PC-3 (cell line): ENCODE results near the gene OSBPL2.

Source experiments
- EZH2 ChIP-seq: fragments of 300-600 bp; sonication (generic); IDR thresholded peaks from one replicate; pipeline ENCODE4 v1.6.1; 2017; ENCODE audit warnings: antibody characterized with exemption, mild to moderate bottlenecking, low read length; ENCODE audit not compliant: unreplicated experiment
- EZH2phosphoT487 ChIP-seq: fragments of 300-600 bp; sonication (generic); IDR thresholded peaks from 2 replicates; pipeline ENCODE4 v1.6.1; 2018; ENCODE audit warnings: mild to moderate bottlenecking, antibody characterized with exemption, low read length, borderline replicate concordance
- TF ChIP-seq, protein P1 (sequence below): fragments of 300-600 bp; sonication (generic); conservative IDR thresholded peaks from 2 replicates; pipeline ENCODE4 v1.5.1; 2017; ENCODE audit warnings: antibody characterized with exemption, low read depth, mild to moderate bottlenecking, low read length

DNA sequence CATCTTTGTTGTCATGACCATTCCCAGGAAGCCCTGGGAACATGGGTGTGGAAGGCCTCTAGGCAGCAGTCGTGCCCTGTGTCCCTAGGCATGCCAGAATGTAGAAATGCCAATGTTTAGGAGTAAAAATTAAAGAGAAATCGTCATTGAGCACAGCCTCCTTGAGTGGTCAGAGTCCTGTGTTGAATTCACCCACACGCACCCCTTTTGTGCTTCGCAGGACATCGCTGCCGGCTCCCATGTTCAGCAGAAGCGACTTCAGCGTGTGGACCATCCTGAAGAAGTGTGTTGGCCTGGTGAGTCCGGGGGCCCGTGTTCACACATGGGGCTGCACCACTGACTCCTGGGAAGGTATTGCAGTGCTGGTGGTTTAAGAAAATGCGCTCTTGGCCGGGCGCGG, 25.1 kb downstream of the OSBPL2 start:
- TF ChIP-seq, protein P1, sequence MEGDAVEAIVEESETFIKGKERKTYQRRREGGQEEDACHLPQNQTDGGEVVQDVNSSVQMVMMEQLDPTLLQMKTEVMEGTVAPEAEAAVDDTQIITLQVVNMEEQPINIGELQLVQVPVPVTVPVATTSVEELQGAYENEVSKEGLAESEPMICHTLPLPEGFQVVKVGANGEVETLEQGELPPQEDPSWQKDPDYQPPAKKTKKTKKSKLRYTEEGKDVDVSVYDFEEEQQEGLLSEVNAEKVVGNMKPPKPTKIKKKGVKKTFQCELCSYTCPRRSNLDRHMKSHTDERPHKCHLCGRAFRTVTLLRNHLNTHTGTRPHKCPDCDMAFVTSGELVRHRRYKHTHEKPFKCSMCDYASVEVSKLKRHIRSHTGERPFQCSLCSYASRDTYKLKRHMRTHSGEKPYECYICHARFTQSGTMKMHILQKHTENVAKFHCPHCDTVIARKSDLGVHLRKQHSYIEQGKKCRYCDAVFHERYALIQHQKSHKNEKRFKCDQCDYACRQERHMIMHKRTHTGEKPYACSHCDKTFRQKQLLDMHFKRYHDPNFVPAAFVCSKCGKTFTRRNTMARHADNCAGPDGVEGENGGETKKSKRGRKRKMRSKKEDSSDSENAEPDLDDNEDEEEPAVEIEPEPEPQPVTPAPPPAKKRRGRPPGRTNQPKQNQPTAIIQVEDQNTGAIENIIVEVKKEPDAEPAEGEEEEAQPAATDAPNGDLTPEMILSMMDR, result no peak
- TF ChIP-seq EZH2phosphoT487, result no peak
- no peak for TF ChIP-seq EZH2
